NCI-H2081 (cell line): ENCODE data around the gene TNS3.

Source experiments
- DNase-seq, 2 experiments: peaks; one replicate each; lab custom pipeline; 2025; lab: John Stamatoyannopoulos, UW

The TNS3 gene

DNA sequence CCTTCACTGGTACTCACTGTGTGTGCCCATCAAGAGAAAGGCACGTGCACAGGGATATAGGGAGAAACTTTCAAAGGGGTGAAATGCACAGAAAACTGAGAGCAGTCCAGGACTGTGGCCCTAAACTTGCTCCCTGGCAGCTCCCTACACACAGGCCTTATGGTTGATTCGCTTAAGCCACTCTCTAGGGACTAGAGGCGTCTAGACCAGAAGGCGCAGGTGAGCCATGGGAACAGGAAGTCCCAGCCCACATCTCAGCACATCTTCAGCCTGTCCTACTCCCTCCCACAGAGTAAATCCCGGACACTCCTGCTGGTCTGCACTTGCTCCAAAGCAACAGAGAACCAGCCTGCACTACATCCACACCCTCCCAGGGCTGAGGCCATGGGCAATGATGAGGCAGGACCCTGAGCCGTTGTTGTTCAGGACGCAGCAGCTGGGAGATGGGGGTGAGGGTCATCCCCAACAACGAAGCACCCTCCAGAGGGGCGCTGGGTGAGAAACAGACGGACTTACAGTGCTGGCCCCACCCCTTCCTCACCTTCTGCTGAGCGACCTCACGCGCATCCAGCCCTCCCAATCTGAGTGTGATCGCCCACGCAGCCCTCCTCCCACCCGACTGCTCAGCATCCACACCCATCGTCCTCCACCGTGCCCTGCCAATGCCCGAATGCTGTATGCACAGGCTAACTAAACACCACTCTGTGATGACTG lies 109.3 kb downstream of the TNS3 start:
- no peak for DNase-seq

DNA sequence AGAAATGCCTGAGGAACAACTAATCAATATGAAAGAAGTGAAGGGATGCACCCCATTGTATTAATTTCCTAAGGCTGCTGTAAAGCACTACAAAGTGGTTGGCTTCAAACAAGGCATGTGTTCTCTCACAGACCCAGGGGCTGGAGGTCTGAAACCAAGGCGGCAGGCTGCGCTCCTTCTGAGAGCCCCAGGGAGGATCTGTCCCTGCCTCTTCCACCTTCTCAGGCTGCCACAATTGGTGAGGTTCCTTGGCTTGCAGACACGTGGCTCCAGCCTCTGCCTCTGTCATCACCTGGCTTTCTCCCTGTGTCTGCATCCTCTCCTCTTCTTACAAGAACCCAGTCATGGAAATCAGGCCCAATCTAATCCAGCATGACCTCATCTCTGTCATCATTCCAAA lies 110.1 kb downstream of the TNS3 start:
- DNase-seq, result no peak

- no peak for DNase-seq
Measured at GRCh38 chr7:47471358-47471703, 110.6 kb downstream of the TNS3 start.

DNA sequence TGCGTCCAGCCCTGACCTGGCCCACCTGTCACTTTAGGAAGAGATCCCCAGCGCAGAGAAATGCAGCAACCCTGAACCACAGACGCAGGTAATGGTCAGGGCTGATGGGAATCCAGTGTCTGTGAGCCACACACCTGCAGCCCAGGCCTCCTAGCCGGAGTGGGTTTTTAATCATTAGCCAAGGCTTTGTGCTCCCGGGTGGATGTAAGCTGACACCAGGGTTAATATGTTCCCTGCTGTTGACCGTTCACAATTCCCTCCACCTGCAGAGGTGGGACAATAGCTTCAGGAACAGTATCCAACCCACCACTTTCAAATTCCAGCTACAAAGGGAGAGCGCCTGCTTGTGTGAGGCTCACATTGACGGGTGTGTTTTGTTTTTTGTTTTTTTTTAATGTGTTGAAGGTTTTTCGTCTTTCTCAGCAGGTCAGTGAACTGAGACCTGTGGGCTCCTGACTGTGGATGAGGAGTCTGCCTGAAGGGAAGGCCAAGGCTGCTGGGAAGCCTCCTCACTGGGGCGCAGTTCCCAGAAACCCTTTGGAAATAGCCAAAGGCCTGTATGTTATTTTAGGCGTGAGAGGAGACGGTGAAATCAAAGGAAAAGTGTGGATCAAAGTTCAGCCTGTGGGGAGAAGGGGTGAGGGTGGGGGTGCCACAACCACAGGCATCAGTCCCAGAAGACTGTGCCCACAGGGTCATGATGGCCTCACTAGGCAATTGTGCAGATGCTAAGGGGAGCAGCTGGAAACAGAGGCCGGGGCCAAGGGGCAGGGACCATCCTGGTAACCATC lies 111.1 kb downstream of the TNS3 start:
- DNase-seq, result peak; percentile 92 to 98

DNA sequence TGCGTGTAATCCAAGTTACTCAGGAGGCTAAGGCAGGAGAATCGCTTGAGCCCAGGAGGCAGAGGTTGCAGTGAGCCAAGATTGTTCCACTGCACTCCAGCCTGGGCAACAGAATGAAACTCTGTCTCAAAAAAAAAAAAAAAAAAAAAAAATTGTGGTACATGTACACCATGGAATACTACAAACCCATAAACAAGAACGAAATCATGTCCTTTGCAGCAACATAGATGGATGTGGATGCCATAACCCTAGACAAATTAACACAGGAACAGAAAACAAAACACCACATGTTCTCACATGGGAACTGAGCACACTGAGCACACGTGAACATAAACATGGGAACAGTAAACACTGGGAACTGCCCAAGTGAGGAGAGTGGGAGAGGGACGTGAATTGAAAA lies 112.1 kb downstream of the TNS3 start:
- DNase-seq, result peak in 1 of 2 experiments; percentile 14

- DNase-seq, result no peak
Measured at GRCh38 chr7:47466832-47467231, 115.1 kb downstream of the TNS3 start.

- DNase-seq, result no peak
Measured at GRCh38 chr7:47465191-47465590, 116.7 kb downstream of the TNS3 start.

DNA sequence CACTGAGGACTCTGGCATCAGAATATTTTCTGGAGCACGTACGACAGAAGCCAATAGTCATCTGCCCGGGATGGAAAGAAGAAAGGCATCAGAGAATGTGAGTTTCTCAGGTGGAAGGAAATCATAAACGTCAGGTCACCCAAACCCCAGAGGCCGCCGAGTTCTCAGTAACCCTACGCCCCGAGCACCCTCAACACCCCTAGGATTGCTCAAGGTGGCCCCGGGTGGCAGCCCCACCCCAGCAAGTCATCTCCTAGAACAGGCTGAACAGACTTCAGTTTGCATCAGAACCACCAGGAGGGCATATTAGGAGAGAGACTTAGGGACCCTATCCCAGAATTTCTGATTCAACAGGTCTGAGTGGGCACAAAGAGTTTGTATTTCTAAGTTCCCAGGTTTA lies 117.6 kb downstream of the TNS3 start:
- DNase-seq, result no peak

- no peak for DNase-seq
Measured at GRCh38 chr7:47461746-47462145, 120.2 kb downstream of the TNS3 start.

DNA sequence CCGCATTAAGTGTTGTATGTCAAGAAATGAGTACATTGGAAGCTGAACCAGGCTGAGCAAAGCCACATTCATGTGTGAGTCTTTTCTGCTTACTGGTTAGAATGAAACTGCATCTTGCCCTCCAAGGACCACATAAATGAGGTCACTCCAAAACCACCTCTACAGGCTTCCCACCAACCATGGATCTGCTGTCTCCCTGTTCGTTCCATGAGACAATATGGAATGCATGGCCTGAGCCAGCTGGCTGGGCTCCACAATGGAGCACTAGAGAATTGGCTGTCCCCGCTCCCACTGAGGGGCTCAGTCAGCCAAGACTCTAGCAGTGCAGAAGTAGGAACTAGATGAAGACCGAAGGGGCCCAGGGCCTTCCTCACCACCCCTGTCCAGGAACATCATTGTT lies 120.8 kb downstream of the TNS3 start:
- DNase-seq, result peak in 1 of 2 experiments; percentile 24

DNA sequence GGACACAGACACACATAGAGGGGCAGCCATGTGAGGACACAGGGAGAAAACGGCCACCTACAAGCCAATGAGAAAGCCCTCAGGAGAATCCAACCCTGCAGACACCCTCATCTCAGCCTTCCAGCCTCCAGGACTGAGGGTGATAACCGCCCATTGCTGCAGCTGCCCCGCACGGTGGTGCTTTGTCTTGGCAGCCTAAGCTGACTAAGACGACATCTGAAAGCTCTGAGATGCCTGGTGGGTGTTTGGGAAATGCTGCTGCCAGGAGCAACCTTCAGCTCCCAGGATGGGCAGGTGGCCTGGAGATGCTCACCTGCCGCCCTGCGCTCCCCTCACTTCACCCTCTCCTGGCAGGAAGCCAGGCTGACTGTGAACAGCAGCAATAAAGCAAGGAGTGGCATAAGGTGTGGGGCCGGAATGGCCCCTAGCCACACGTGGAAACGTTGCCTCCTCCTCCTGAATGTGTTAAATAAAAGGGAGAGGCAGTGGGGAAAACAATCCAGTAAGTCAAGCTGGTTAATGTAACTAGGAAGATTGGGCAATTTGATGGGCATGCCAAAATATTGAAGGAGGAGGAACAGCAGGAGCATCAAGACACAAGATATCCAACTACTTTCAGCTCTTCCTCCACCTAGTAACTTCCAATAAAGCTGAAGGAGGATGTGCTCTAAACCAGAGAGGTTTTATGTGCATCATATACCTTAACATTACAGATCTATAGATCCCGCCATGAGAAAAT lies 121.5 kb downstream of the TNS3 start:
- peak; percentile 85 to 96 for DNase-seq

DNA sequence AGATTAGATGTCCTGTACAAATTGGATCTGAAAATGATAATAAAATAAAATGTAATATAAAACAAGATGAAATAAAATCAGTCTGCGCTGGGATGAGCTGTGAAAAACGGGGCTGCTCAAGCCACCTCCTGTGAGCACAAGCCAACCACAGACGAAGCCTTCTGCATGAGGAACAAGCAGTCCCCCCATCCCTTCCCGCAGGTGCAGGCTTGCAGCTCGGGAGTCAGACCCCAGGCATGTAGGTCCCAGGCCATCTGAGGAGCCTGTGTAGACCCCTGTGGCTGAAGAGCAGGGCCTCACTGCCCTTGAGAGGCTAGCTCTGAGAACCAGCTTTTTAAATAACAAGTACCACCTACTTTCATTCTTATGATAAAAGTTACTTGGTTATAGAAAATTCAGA lies 123.4 kb downstream of the TNS3 start:
- DNase-seq, result no peak

DNA sequence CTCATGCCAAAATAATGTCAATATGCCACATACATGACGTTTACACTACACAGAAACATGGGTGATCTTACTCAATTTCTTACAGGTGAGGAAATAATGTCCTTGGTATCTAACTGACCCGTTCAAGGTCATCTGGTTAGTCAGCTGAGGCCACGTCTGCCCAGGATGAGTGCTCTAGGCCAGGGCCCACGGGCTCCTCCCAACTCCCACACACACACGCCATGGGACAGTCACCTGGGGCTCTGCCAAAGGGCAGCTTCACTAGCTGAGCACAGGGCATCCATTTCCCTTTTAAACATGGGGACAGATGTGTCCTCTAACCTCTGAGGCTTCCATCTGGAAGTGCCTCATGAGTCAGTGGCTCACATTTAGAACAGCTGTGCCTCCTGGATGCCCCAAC lies 123.9 kb downstream of the TNS3 start:
- no peak for DNase-seq

DNA sequence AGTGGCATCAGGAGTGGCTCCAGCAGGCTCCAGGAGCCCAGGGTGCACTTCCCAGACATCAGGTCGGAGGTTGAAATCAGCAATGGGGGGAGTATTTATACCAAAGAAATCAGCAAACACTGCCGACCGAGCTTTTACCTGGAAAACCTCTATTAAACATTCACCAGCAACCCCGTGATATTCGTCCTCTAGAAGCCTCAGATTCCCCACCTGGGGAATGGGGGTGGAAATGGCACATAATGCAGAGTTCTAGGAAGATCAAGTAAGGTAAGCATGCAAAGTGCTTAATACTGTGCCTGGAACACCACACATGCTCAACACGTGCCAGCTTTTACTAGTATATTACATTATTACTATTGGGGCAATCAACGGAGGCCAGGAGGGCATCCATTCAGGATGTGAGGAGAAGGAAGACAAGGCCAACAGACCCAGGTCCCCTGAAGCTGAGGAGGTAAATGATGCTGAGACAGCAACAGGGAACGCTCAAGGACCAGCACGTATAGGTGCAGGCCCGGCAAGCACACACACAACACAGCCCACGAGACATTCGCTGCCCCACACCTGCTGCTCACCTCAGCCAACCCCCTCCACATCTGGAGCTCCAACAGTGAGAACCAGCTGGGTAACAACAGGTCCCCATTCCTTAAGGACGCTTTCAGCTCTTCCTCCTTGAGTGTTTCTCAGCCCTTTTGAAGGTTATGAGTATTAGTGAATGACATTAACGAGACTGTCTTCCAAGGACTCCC lies 125.5 kb downstream of the TNS3 start:
- DNase-seq, result no peak

- no peak for DNase-seq
Measured at GRCh38 chr7:47455872-47456185, 126.1 kb downstream of the TNS3 start.

GRCh38 chr7:47454974-47455871 lies 126.7 kb downstream of the TNS3 start:
- DNase-seq, result no peak

DNA sequence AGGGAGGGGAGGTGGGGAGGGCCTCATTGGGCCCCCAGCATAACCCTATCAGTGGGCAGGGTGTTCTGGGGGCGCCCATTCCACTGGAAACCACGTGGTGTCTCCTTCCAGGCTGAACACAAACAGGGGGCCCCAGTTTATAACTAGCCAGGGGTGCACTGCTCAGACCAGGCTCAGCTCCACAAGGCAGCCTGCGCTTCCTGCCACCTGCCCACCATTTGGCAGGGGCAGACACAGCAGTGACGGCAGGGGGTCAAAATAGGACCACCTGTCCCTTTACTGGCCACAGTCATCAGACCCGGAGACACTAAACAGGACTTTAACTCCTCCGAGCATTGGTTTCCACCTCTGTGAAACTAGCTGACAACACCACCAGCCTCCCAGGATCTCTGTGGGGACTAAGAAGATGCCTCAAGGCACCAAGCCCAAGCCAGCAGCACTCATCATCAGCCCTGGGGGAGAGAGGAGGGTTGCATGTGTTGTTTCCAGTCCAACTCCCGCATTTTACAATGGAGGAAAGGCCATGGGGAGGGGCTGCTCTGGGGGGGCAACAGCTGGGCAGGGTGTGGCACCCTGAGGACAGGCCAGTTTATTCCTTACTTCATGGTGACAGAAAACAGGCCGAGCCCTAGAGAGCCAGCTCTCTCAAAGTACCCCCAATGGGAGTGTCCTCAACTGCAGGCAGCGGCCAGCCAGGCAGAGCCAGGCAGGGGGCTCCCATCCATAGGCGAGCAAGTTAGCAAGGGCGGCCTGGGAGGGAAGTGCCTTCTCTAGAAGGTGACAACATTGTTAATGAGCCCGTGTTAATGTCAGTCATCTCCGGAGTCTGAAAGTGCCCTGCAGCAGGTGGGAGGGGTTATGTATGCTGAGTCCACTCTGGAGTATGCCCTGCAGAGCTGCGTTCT lies 127.6 kb downstream of the TNS3 start:
- peak; percentile 49 to 81 for DNase-seq

DNA sequence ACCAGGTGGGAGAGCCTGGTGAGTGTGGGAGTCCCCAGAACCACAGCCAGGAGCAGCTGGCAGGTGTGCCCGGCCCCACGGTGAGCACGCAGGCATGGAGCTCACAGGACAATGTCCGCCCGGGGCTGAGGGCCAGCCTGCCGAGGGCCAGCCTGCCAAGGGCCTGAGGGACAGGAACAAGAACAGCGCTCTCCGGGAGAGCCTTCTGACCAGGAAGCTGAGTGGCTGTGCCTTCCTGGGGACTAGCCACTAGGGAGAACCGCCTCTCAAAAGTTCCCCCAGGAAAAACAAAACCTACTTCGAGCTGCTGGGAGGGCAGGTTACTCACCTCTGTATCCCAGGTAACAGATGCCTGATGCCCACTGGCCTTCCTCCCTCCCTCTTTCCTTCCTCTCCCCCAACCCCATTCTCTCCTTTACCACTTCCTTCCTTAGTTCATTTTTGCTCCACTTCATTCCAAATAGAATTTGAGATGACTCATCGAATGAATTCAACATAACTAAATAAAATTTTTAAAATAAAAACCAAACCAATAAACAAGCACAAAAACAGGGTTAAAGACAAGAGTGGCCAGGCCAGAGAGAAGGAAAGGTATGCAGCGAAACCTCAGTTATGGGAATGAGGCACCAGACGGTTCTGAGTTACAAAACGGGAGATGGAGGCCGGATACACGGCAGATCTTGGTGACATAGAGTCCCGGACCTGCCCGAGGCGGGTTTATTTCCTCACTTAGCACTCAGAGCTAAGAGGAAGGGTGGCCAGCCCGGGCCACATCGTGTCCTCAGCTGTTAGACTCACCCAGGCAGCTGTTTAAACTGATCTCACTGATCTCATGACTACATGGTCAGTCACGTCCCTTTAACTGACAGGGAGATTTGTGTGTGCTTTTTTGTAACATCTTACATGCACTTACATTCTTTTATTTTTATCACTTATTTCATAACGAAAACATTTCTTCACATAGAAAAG lies 128.5 kb downstream of the TNS3 start:
- peak; percentile 69 to 83 for DNase-seq

GRCh38 chr7:47452715-47453092 lies 129.2 kb downstream of the TNS3 start:
- DNase-seq, result no peak
